Putamen (tissue), 1 donor: ENCODE measurements around the gene PLEKHF1.
"Not testable (repeated sequence)": the region's sequence is repeated elsewhere in the genome, so short reads cannot be mapped to it uniquely, and the experiment has no call there.

Experiments used
- DNase-seq: peaks from one replicate; pipeline ENCODE4 v3.0.0-alpha.2; 2016; ENCODE audit warnings: low spot score

PLEKHF1 gene, protein sequence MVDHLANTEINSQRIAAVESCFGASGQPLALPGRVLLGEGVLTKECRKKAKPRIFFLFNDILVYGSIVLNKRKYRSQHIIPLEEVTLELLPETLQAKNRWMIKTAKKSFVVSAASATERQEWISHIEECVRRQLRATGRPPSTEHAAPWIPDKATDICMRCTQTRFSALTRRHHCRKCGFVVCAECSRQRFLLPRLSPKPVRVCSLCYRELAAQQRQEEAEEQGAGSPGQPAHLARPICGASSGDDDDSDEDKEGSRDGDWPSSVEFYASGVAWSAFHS

DNA sequence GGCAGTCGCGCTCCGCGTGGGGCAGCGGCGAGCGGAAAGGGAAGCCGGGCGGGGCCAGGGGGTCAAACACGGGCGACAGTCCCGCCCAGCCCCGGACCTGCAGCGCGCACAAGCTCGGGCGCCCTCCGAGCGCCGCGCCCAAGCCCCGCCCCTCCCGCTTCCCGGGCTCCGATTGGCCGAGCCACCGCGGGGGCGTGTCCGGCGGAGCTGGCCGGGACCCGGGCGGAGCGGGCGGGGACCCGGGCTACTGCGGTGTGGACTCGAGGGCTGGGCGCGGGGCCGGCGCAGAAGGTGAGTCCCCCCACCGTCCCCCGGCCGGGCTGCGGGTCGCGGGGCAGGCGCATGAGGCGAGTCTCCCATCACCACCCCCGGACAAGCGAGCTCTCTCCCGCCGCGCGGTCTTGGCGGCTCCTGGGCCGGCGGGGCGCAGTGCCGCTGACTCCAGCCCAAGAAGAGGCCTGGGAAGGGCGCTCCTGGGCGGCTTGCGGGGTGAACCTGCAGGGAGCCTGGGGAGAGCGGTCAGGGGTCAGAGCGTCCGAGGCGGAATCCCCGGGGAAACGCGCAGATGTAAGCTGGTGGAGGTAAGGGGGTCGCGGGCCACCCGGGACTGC is at the start of gene PLEKHF1:
PLEKHF1 (plus strand) TSS at position 247 of the 611 bp plus-strand sequence. CDS start 8,379 bp downstream, outside the sequence.
- peak; percentile 89 for DNase-seq

DNA sequence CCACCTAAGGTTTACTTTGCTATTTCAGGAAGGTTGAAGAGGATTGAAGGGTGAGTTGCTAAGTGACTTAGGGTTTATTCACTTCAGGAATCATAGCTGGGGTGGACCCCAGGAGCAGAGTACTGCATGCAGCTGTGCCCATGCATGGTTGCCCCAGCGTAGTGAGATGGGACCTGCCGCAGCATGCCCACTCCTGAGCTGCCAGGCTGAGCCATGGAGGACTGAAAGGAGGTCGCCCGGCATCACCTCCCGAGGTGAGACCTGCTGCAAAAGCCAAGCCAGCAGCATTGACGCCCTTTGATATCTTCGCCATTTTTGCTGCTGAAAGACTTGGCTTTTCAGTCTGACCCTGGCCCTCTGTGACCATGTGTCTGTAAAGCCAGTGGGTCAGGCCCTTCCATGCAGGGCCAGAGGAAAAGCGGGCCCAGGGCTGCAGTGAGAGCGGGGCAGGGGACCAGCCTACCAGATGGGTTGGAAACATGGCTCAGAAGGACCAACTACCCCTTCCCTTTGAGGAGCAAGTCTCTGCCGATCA is 49.3 kb upstream of the PLEKHF1 start:
- DNase-seq: no peak

DNA sequence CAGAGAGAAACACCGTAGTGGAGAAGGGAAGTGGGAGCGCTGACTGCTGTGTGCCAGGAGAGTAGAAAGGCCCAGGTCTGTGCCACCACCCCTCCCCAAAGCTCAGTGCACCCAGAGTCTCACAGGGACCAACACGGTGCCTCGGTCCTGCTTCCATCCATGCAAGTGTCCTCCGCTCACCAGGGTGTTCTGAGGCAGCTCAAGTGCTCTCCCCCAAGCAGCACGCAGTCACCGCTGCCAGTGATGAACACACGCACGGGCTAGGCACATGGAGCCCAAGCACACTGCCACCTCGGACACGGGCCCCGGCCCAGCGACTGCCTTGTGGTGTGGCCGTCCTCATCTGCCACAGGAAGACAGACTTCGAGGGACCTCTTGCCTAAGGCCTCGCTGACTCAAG is 48.7 kb upstream of the PLEKHF1 start:
- DNase-seq: no peak

DNA sequence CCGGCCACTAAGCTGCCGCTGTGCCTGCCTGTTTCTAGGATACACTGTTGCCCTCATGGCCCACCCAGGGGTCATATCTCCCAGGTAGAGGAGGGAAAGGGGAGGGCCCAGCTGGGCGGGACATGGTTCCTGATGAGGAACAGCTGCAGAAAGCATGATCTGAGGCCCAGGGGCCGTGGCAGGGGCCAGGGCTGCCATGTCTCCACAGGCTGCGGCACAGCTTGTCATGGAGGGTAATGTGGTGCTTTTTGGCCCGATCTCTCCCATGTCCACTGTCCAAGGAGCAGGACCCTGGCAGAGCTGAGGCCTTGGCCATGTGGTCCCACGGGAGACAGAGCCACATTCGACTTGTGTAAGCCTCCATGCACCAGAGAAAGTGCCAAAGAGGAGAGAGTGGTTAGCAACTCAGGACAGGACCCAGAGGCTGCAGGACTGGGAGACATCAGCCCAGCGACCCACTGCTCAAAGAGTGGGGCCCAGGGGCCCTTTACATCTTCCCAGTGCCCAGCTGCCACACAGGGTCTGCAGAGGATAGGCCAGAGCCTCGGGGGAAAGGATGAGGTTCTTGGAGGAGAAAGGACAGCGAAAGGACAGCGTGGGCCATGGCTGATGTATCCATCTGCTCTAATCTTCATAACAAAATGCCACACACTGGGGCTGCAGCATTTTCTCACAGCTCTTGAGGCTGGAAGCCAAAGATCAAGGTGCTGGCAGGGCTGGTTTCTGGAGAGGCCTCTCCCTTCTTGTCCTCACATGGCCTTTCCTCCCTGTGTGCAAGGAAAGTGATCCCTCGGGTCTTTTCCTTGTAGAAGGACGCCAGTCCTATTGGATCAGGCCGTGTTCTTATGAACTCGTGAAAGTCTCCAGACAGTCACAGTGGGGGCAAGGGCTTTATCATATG is 47.6 kb upstream of the PLEKHF1 start:
- DNase-seq: no peak

DNA sequence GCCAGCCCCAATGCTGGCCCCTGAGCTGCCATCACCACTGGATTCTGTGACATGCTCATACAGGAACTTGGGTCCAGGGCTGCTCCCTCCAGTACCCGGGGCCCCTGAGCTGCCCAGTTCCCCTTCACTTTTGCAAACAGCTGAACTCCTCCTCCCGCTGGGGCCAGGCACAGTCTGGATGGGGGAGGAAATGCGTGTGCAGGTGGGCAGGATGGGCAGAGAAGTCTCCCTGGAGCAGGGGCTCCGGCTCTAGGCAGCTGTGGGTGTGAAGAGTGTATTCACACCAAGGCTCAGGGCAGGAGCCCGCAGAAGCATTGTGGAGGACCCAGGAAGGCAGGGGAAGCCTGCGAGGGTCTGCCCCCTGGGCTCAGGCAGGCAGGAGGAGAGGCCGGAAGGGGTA is 46.8 kb upstream of the PLEKHF1 start:
- DNase-seq: no peak

DNA sequence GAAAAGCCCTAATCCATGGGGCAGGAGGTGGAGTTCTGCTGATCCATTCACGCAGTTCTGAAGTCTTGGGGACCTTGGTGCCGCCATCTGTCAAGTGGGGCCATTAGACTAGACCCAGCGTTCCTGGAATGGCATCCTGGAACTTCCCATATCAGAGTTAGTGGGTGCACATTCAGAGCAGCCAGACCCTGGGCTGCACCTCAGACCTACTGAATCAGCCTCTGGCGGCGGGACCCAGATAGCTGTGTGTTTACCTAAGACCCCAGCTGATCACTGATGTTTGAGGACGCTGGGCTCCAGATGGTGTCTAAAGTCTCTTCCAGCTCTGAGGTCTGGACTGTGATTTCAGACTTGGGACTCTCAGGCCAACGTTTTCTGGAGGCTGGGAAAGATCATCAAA is 46.4 kb upstream of the PLEKHF1 start:
- no peak for DNase-seq

DNA sequence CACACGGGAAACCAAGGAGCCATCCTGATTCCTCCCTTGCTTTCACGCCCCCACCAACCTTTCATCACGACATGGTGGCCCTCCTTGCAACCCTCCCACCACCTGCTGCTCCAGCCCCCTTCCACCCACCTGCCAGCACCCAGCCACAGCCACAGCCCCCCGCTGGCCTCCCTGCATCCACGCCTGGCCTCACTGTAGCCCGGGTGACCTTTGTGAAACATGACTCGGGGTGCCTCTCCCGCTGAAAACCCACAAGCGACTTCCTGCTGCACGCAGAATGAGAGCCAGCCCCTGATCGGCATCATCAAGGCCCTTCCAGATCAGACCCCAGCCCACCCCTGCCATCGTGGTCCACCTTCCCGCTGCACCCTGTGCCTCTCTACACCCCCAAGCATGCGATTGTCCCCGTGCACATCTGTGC is 44.3 kb upstream of the PLEKHF1 start:
- DNase-seq: no peak

DNA sequence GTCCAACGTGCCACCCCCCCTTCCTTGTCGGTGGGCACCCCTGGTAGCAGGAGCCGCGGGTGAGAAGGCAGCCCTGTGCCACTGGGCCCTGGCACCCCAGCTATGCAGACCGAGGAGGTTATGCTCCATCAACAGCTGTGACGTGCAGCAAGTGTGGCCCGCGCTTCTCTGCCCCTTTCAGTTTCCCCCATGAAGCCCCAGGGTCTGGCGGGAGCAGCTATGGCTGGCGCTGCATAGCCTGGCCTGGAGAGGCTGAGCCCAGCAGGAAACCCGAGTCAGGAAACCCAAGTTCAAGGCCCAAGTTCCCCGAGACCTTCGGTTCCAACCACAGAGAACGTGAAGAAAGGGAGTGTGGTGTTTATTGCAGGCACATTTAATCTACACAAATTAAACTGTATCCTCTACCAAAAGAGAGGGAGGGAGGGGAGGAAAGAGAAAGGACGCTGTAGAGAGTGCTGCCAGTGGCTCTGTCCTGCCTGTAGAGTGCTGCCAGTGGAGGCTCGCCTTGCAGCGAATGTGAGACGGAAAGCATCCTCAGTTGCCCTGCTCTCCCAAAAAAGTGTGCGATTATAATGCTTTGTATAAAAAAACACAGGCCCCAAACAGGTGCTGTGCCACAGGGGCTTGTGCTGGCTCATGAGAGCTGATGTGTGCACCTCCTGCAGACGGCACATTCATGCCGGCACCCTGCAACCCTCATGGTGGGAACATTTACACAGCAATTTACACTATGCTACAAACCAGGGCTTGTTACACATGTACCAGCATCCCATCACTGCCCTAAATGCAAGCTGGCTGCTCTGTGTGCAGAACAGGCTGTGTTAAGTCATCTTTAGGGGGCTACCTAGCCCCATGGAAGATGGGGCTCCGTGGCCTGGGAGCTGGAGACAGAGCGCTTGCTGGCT is 42.8 kb upstream of the PLEKHF1 start:
- no peak for DNase-seq

DNA sequence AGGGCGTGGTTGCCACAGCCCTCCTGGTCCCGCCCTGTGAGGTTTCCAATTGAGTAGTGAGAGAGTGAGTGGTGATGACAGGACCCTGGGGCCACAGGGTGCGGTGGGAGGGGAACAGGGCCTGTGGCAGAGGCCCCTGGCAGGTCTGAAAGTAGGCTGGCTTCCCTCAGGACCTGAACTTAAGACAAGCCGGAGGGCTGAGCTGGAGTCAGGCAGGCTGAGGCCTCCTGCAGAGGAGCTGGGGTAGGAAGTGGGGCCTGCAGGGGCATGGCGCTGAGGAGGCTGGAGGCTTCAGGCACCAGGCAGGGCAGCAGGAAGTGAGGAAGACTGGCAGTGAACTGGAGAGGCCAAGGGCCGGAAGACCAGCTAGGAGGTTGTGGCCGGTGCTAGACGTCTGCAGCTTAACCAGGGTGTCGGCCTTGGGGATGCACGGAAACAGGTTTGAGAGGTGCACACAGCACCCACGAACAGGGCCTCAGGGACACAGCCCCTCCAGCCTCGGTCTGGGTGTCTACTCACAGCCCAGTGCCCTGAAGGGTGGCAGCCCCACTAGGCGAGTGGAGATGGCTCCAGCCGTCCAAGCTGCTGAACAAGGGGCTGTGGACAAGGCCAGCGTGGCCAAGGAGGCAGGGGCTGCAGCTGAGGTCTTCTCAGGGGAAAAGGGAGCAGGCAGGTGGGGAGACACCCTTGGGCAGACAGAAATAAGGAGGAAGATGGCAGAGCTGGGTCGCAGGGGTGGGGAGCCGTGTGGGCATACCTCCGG is 41.4 kb upstream of the PLEKHF1 start:
- no peak for DNase-seq

DNA sequence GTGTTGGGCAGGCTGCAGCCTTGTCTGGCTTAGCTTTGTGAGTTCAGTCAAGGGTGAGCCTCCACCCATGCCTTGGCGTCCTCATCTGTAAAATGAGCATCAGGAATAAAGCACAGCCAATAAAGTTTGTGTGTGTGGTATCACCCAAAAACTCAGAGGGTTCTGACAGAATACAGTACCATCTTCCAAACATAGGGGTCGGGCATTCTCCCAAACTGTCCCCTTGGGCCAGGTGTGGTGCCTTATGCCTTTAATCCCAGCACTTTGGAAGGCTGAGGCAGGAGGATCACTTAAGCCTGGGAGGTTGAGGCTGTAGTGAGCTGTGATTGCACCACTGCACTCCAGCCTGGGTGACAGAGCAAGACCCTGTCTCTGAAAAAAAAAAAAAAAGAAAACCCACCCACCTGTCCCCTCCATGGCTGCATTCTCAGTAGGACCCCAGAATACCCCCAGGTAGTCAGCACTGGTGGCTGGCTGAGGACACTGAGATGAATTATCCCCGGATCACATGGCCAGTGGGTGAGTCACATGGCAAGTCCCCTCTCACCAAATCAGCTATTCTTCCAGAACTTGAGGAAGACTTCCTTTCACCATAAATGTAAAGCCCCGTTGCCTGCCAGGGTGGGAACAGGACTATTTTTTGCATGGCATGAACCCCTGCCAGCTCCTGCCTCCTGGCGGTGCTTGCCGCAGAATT is 40.6 kb upstream of the PLEKHF1 start:
- DNase-seq: no peak

DNA sequence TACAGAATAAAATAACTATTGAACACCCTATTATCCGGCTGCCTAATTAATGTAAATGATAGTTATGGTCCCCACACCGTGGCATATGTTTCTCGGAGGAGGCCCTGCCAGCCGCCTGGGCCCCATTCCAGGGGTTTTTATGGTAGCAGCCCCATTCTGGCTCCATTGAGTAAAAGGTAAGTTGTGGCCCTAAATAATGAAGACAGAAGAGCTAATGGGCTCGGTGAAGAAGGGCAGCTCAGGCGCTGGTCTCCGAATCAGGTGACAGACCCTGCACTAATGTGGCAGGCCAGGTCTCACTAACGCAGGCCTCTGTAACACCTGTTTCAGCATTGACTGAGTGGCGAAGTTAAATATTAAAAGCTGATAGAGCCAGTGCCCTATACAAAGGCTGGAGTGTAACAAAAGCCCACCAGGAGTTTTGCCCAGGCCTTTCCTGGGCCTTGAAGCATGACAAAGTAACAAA is 40.0 kb upstream of the PLEKHF1 start:
- no peak for DNase-seq

DNA sequence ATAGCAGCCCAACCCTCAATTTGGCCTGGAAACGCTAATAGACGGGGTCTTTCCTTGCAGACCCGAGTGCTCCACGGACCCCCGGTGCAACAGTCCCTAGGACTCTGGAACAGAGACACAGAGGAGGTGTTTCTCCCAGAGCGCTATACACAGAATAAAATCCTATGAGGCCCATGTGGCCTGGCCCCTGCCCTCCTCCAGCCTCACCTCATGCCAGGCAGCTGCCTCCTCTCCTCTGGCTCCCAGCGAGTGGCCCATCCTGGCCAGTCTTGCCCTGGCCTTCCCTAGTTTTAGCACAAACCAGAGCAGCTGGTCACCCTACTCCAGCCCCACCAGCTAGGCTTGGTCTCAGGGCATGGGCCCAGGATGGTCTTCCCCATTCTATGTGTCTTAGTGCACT is 38.9 kb upstream of the PLEKHF1 start:
- no peak for DNase-seq

DNA sequence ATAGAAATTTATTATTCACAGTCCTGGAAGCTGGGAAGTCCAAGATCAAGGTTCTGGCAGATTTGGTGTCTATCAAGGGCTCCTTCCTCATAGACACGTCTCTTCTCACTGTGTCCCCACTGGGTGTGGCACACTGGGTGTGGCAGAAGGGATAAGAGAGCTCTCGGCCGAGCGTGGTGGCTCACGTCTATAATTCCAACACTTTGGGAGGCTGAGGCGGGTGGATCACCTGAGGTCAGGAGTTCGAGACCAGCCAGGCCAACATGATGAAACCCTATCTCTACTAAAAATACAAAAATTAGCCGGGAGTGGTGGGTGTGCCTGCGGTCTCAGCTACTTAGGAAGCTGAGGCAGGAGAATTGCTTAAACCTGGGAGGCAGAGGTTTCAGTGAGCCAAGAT is 38.4 kb upstream of the PLEKHF1 start:
- not testable (repeated sequence) for DNase-seq

DNA sequence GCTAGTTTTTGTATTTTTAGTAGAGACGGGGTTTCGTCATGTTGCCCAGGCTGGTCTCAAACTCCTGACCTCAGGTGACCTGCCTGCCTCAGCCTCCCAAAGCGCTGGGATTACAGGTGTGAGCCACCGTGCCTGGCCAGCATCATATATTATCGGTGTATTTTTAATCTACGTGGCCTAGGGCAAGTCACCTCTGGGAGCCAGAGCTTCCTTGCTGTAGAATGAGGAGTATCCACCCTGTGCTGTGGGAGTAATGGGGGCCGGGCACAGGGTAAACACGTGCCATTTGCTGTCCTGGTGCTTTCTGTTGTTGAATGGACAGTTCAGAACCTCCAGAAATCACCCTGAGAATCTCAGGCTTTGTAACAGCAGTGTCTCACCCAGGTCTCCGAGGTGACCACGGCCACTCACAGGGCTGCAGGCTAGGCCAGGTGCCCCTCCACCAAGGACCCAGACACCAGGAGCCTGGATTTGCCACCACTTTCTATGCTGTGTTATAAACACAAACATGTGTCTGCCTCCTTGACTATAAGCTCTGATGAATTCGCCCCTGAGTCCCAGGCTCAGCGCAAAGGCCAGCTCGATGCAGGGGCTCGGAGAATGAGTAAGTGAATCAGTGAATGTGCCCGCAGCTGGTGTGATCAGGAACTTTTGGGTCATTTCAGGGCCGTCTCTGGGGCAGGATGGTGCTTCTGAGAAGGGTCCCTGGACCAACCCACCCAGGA is 36.4 kb upstream of the PLEKHF1 start:
- DNase-seq: no peak

DNA sequence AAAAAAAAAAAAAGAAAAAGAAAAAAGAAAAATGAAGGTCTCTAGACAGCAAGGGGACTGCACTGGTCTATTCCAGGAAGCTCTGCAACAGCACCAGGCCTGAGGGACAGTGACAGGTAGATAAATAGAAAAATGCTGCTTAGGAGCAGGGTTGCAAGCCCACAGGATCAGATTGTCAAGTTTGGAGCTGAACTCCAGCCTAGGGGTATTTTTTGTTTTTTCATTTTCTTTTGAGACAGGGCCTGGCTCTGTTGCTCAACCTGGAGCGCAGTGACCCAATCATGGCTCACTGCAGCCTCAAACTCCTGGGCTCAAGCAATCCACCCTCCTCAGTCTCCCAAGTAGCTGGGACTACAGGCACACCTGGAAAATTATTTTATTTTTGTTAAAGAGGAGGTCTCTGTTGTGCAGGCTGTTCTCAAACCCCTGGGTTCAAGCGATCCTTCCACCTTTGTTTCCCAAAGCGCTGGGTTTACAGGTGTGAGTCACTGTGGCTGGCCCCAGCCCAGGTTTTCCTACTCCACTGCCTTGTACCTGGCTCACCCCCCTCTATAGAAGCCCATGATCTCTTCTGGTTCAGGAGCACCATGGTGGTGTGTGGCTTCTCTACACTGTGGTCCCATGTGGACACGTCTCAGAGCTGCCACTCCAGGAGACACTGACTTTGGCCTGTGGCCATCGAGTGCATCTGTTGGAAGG is 35.3 kb upstream of the PLEKHF1 start:
- no peak for DNase-seq

DNA sequence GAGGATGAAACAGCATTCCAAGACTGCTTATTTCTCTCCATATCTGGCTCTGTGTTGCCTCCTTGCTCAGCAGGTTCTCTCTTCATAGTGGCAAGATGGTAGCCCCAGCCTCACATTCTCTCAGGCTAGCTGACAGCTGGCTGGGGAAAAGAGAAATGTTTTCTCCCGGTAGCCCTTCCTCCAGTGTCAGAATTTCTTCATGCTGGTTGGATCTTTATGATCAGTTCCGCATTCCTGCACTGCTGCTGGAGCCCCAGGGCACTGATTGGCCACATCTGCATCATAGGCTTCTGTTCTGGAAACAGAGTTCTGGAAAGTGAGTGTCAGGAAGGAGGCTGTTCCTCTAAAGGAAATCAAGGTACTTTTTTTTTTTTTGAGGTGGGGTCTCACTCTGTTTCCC is 34.6 kb upstream of the PLEKHF1 start:
- DNase-seq: no peak

DNA sequence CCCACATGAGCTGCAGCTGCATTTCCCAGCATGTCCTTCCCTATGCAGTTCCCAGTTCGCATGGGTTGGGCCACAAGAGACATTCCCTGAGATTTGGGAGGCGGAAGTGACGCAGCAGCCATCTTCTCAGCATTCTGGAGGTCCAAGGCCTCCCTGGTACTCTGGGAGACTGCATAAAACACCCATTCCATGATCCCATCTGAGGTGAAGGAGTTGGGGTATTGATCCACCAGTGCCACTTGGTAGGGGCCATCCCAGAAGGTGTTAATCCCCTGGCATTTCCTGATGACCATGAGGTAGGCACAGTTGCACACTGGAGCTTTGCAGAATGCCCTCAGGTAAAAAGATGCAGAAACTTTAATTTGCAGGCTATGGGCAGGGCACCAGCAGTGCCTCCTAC is 33.8 kb upstream of the PLEKHF1 start:
- no peak for DNase-seq

DNA sequence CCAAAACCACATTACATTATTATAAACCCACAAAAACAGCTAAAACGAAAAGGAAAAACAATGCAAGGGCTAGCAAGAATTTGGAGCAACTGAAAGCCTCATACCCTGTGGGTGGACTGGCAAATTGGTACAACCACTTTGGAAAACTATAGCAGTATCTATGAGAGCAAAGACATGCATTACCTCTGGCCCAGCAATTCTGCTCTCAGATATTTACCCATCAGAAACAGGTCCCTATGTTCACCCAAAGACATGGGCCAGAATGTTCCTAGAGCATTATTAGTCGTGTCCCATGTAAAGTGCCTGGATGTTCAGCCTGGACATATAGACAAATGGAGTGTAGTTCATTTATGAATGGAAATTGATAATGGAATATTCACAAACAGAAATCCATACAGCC is 31.3 kb upstream of the PLEKHF1 start:
- DNase-seq: no peak
